Thyroid gland (tissue), 4 donors: ENCODE results near the gene SEMA6B.

Experiments used
- CTCF ChIP-seq, 6 experiments: fragments of 200-600 bp in 3 of 6; fragments of 450-650 bp in 3 of 6; sonication (generic) in 3 of 6; IDR thresholded peaks; one replicate each; pipeline ENCODE4 v1.5.1; 2016 to 2019; ENCODE audit warnings: antibody characterized with exemption in 6 of 6, mild to moderate bottlenecking in 2 of 6, inconsistent platforms in 1 of 6, moderate library complexity in 1 of 6
- POLR2A ChIP-seq, 2 donors: fragments of 450-650 bp; IDR thresholded peaks; one replicate each; pipeline ENCODE4 v1.6.1; 2017; ENCODE audit warnings: antibody characterized with exemption in 2 of 2, mild to moderate bottlenecking in 2 of 2, moderate library complexity in 1 of 2

- no peak for TF ChIP-seq CTCF (IDR thresholded peaks at IDR 0.05)
- no peak for TF ChIP-seq POLR2A (IDR thresholded peaks at IDR 0.05)
These were observed 47.4 kb downstream of the SEMA6B start for GRCh38 chr19:4512070-4512469.
